A673 (cell line): ENCODE measurements around the gene SUN5.

Experiments used
- CTCF ChIP-seq: fragments of 300-800, 200-600 bp; sonication (generic); conservative IDR thresholded peaks from 2 replicates; pipeline ENCODE4 v1.5.1; 2017; ENCODE audit warnings: low read depth, mild to moderate bottlenecking, antibody characterized with exemption, low read length, moderate library complexity, mixed read lengths
- EZH2 ChIP-seq: fragments of 200-600 bp; sonication (generic); IDR thresholded peaks from 2 replicates; pipeline ENCODE4 v1.6.1; 2017; ENCODE audit warnings: borderline replicate concordance, low read depth, mild to moderate bottlenecking, mixed read lengths, antibody characterized with exemption, low read length; ENCODE audit not compliant: poor library complexity, severe bottlenecking

GRCh38 chr20:33010674-33011449 is 6.6 kb upstream of the SUN5 start:
- TF ChIP-seq CTCF (no peak), EZH2 (no peak)
